HuH-7 (cell line): Measurements from ENCODE around the gene FGF14.

ENCODE experiments used
- DNase-seq: peaks from one replicate; pipeline ENCODE4 v3.0.0; 2011; ENCODE audit warnings: low spot score

The FGF14 gene

DNA sequence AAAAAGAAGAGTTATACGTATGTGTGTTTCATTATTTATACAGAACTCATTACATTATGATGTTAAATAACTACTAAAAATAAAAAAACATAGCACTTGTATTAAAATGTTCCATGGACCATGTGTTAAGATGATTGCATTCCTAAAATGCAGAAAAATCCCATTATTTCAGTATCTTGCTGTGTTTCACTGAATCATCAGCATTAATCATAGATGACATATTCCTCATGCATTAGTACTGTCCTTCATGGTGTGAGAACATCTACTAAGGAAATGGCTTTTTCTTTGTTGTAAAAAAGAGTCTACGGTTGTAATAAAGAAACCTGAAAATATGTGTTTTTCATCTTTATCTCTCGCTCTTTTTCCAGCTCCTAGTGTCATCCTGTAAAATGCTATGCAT, 416.5 kb downstream of the FGF14 start:
- no peak for DNase-seq

DNA sequence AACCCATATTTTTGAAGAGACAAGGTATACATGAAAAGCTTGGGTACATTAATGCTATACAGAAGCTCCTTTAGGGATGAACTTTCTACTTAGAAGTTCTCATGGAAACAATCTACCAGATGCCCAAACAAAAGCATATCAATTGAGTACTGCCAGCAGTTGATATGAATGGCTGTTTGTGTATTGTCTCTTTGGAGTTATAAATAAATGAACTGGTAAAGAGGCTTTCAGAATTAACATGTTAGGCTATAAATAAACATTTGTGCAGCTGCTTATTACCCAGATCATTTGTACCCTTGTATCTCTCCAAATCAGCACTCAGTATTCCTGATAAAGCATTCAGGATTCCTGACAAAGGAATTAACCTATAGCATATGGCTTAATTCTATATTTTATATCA, 418.9 kb downstream of the FGF14 start:
- no peak for DNase-seq

DNA sequence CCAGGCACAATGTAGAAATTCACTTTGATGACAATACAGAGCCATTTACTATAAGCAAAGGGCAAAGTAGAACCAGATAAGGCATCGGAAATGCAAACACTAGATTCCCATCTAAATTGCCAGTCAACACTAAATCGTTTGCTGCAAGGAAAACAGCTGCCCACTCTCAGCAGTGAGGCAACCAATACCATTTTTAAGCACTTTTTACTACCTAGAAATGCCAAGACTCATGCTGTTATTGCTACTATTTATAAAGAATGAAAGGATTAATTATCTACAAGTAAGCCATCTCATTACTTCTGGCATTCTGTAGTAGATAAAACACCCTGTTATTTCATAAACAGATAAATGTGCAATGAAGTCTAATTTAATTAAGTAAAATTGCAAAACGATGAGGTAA, 422.0 kb downstream of the FGF14 start:
- no peak for DNase-seq

DNA sequence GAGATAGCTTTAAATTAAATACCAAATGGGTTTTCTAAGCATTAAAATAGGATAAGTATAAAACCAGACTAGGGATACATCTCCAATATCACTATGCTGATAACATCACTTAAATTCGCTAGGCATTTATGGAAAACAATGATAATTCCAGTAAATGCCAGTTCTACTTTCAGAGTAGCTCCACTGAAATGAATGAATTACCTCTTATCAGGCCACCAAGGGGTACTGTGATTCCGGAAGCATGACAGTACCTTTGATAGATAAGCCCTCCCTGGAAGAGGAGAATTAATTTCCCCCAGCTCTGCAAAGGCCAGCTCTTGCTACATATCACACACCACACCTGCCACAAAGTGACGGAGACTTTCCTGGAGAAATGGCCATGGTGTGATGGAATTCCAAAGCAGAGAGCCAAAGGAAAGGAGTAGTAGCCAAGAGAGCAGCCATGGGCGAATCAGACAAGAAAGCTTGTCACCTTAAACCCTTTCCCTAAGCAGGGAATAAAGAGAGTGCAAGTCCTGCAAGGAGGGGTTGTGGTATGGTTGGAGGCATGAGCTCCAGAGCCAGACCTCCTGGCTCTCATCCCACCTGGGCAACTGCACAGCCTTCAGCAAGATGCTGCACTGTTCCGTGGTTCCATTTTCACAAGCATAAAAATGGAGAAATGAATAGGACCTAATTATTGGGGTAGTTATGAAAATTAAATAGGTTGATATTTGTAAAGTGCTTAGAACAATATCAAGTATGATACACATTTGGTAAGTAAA, 423.1 kb downstream of the FGF14 start:
- no peak for DNase-seq

DNA sequence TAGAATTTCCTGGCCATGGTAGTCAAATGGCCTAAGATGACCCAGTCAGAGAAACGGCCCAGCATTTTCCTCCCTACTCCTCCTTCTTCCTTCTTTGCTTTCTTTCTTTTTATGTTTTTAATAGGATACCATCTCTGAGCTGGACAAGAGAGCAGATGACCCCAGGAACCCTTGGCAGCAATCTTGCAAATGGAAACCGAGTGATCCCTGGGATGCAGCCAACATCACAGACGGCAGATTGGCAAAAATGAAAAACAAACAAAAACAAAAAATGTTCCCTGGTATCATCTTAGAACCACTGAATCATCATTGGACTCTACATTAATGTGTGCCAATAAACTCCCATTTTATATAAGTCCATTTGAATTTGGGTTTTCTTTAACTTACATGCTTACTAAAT, 424.4 kb downstream of the FGF14 start:
- DNase-seq = no peak

DNA sequence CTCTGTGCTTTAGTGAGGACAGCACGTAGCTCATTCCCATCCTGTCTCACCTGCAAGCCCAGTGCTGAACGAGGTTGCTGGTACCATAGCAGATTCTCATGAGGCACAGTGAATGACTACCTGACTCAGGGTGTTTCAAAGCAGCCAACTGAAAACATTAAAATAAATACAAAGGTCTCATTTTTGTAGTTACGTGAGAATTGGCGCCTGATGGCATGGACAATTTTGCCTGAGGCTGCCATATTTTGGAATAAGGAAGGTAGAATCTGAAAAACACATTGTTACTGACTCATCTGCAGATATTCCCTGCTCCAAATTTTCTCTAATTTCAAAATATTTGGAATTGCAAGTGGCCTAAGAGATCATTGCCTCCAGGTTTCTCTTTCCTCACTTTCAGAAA, 429.7 kb downstream of the FGF14 start:
- no peak for DNase-seq

DNA sequence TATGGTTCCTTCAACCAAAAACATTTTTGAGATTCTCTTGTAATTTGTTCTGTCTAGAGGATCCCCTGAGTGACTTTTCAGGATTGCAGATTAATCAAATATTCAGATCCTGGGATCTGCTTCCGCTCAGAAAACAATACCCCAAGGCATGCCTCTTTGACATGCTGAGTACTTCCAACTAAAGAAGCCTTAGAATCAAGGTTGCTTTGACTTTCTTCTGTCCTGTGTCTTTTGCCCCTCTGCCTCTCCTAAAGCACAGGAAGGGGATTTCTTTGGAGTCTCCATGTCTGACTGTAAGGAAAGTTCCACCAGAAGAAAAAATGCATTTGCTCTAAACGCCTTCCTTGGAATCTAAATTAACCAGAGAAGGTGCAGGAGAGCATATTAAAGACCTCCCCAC, 431.5 kb downstream of the FGF14 start:
- DNase-seq = no peak

DNA sequence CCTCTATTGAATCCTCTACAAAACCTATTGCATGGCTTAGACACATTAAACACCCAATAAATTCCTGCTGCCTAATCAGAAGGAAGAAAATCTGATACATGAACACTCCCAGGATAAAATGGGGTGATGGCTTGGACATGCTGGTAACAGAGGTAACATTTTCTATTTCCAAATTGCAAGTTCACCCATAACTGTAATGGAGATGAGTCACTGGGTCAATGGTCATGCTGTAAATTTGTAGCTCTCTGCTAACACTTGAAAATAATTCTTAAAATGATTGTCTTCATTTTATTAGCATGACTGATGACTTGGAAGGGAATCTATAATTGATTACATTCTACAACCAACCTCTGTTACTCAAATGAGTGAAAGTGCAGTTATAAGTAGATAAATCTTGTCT, 434.1 kb downstream of the FGF14 start:
- no peak for DNase-seq

DNA sequence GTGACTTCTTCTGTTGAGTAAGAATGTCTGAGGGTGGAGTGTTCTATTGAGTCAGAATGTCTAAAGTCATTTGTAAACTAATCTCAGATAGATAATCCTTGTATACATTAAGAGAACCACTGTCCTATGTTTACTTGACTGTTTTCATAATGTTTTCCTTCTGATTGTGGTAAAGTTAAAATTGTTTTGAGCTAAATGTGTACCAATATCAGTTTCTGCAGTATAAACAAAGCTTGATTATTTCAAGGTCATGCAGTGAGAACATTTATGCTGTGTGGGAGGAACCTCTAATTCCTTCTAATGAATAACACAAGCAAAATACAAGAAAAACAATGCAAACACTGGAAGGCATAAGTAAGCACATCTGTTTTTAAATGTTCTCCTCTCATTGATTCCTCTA, 434.6 kb downstream of the FGF14 start:
- DNase-seq = no peak

DNA sequence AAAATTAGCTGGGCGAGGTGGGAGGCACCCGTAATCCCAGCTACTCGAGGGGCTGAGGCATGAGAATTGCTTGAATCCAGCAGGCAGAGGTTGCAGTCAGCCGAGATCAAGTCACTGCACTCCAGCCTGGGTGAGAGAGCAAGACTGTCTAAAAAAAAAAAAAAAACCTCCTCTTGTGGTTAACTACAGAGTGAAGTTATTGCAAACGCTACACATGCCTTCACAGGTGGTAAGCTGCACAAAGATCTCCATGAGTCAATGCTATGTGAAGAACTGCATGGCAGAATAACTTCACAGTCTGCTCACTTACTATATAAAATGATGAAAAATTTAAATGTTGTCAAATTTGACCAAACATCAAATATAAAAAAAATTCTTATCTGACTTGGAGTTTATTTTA, 436.8 kb downstream of the FGF14 start:
- DNase-seq = no peak

DNA sequence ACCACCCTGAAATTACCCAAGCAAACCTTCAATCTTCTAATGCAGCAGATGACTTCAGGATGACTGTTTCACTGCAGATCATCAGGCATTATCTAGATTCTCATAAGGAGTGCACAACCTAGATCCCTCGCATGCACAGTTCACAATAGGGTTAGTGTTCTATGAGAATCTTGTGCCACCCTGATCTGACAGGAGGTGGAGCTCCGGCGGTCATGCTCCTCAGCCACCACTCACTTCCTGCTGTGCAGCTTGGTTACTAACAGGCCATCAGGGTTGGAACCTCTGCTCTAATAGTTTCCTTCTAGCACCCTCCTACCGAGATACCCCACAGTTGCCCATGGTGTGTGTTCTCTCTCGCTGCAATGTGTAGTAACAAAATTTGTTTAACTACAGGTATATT, 442.8 kb downstream of the FGF14 start:
- DNase-seq = no peak

DNA sequence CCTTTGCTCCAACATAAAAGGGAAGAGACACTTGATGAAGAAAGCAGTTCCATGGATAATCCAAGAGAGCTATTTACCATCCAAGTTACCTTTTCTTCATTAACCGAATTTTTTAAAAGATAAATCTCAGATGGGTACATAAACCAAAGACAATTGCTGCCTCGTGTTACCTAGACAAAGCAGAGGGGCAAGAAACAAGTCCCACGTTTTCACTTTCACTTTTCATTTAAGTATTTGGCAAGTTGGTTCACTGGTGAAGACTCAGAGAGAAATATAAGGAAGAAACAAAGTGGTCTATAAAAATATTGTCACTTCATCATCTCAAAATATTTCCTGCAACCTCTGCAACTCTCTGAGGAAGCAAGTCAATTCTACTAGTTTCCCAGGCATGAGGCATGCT, 446.1 kb downstream of the FGF14 start:
- DNase-seq = no peak

DNA sequence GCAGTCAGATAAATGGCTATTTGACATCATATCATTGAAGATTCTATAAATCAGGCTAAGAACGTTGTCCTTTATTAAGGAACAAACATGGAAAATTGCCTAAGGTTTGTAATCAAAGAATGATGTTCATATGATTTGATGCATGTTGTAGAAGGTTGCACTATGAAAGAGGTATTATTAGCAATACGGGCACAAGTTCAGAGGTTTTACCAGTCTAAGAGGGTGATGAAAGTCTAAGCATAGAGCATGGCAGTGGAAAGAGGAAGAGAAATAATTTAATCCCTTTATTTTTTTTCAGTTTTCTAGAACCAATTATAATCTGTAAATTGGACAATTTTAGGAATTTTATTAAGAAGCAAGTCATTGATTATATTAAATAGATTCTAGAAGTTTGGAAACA, 450.7 kb downstream of the FGF14 start:
- DNase-seq = no peak

DNA sequence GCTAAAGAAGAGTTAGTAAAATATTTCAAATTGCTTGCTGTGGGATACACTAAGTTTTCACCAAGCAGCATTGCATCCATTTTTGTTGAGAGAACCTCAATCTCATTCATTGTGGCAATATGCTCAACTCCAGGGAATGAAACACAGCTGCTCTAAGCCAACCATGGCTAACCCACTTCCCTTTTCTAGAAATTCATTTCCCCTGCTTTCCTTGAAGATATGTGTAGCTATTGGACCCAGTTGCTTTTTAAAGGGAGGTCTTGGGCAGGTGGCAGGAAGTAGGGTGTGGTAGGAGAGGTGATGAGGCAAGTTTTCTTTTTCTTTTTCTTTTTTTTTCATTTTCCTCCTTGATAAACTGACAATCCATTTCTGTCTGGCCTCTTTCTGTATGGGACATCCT, 452.2 kb downstream of the FGF14 start:
- no peak for DNase-seq

DNA sequence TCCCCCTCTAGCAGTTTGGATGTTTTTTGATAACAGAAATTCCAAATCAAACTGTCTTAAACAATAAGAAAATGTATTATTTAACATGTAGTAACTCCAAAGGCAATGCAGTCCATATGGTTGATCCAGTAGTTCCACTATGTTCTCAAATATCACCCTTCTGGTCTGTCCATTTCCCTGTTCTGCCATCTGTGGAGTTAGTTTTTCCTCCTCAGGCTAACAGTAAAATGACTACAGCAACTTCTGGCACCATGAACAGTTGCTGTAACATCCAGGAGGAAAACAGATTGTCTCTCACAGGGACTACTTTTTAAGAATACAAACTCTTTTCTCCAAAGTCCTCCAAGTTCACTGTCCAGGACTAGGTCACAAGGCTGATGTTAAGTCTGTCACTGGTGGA, 455.4 kb downstream of the FGF14 start:
- DNase-seq = no peak

DNA sequence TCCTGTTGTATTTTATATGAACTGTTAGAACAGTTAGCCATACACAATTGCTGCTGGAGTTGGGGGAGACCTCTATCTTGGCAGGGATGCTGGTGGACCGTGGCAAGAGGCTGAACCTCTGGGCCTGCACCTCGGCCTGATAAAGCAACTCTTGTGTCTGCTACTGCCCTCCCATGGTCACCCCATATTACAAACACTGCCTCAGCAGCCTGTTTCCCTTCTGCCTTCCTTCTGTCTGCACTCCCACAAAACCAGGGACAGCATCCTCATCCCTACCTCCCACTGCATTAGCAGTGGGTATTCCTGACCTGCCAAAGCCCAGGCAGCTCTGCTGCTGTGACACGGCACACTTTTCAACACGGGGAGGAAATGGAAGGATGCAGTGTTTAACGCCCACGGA, 456.4 kb downstream of the FGF14 start:
- no peak for DNase-seq

DNA sequence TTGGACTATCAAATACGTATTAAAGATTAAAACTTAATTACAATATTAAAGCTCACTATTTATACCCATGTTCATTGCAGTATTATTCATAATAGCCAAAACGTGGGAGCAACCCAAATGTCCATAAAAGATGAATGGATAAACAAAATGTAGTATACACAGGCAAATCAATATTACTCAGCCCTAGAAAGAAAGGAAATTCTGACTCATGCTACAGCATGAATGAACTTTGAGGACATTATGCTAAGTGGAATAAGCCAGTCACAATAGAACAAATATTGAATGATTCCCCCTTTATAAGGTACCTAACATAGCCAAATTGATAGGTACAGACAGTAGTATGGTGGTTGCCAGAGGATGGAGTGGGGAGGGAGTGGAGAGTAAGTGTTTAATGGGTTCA, 457.3 kb downstream of the FGF14 start:
- DNase-seq = no peak

DNA sequence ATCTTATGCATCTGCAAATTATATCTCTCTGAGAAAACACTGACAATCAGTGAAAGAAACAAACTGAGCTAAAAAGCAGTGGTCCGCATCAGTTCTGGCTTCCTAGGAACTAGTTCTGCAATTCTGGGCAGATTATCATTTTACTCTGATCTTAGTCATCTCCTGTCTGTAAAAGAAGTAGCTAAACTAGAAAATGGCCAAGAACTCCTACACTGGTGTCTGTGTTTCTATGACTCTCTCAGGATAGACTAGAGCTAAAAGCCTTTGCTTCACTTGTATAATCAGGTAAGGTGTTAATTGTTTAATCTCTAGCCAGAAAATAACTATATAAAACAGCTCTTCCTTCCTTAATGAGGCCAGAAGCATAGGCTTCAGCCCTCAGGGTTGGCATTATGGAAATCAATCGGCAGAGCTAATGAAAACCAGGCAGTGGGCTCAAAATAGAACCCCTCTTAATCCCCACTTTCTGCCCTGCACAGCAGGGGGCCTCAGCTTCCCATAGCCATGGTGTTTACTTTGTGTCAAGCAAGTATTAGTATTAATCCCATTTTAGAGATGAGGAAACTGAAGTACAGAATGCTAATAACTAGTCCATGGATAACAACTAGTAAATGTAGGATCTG, 459.2 kb downstream of the FGF14 start:
- no peak for DNase-seq

DNA sequence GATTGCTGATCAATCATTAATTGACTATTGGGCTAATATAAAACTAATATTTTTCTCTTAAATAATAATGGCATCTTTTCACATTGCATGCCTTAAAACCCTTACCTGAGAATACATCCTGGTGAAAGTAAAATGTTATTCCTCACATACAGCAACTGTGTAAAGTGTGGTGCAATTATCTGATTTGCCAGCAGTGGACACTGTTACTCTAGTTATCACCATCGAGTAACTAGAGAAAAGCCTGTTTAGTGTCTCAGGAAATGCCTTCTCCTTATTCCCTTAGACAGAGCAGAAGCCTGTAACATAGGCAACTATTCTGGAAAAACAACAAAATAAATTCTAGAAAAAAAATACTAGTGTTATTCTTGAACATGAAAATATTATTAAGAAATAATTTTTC, 459.8 kb downstream of the FGF14 start:
- no peak for DNase-seq

DNA sequence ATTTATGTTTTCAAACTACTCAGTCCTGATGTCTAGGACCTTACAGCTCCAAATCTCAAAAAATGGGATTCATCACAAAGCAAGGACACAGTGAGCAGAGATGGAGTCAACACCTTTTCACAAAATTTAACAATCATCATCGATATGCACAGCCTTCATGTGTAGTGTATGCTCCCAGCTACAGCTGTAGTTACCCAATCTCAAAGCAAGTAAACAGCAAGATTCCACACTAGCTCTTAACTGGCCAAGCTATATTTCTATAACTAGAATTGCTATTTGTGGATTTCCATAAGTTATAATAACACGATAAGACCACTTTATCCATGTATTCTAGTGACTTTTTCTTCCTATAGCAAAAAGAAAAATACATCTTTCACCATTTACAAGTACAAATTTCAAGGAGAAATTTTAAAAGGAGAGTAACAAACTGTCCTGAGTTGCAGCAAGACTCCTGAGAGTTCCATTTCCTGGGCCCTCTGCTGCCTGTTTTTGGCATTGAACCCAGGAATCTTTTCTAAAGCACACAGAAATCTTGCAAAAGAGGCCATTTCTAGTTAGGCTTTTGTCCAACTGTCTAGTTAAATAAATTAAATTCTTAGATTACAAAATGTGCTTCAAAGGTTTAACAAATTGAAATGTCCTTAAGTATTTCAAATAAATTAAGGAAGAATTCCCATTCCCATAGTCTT, 460.6 kb downstream of the FGF14 start:
- DNase-seq = no peak

DNA sequence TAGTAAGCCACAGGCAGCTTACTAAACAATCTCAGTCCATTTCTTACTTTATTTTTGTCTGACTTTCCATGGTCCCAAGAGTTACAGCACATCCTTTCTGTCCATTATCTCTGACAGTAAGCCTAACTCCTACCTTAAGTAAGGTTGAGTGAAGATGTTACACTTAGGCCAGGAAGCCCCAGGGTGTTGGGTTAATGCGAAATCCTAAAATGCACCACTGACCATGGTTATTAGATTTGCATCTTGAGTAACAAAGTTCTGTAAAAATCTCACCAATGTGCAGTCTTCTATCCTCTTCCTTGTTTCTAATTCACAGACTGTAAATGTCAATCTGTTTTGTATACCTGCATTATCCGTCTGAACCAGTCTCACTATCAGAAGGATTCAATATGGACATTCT, 462.5 kb downstream of the FGF14 start:
- DNase-seq = no peak

DNA sequence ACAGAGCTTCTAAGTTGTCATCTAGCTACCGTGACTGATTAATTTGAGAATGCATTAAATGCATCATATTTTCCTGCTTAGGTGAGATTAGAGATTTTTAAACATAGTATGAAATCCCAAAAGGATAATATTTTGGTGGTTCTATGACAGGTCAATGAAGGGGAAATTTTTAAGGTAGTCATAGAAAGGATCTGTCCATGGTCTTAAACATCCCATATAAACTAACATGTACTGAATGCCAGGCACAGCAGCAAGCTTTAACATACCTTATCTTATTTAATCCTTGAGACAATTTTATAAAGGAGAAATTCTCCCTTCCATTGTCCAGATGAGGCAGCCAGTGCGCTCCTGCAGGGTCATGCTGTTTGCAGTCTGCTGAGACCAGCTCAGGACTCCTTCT, 466.0 kb downstream of the FGF14 start:
- no peak for DNase-seq

DNA sequence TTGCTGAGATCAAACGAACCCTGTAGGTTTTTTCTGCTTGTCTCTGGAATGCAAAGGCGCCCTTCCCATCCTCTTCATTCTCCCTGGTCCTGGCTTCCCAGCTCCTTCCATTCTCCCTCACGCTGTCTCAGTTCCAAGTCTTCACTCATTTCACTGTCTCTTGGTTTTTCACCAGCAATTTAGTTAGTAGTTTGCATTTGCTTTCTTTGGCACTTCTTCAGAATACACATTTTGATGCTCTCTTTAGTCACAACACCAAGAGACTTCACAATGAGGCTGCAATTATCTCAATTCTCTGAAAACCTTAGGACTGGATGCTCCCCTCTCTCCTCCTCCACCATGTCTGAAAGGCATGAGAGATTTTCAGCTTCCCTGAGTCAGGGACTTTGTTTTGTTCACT, 470.7 kb downstream of the FGF14 start:
- no peak for DNase-seq

DNA sequence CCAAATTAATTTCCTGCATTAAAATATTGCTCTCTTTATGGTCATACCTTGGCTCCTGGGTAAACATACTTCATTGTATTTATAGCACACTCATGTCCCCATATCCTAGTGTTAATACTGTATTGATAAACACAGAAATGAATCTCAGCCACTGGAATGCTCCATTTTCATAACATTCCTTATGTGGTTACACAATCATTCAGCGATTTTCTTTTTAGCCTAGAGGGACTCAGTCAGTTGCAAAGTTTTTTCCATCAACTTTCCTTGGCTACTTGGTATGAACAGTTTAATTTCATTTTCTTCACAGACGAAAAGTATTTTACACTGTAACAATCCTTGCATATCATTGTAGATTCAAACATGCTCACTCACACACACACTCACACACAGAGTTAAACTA, 471.5 kb downstream of the FGF14 start:
- no peak for DNase-seq
